Cardiac muscle cell (in vitro differentiated cells and primary cell): ENCODE data around the gene METTL1. TPM values are rescaled to one million over a fixed set of nuclear protein-coding genes. Genes with fewer than 3 reads are reported as not detected.

Experiments
- DNase-seq, 2 donors: peaks; one replicate each; pipeline versions ENCODE4 v3.0.0 to v3.0.0-alpha.2; 2010 to 2017; ENCODE audit warnings: low read depth in 1 of 2, low spot score in 1 of 2
- H3K27ac ChIP-seq: fragments of 200-600 bp; sonication (generic); 2 replicates; pipeline ENCODE4 v1.5.1; 2016
- H3K27me3 ChIP-seq: fragments of 200-600 bp; sonication (generic); 2 replicates; pipeline ENCODE4 v1.6.0; 2016; ENCODE audit warnings: control low read depth
- H3K36me3 ChIP-seq: fragments of 200-600 bp; sonication (generic); 2 replicates; pipeline ENCODE4 v1.5.1; 2016; ENCODE audit warnings: control low read depth
- H3K4me1 ChIP-seq: fragments of 200-600 bp; sonication (generic); 2 replicates; pipeline ENCODE4 v1.8.1; 2017; ENCODE audit warnings: low read depth, mild to moderate bottlenecking, mixed run types
- H3K4me3 ChIP-seq: fragments of 200-600 bp; sonication (generic); 2 replicates; pipeline ENCODE4 v1.5.1; 2016; ENCODE audit warnings: mild to moderate bottlenecking
- H3K9me3 ChIP-seq: fragments of 200-600 bp; sonication (generic); 2 replicates; pipeline ENCODE4 v1.5.1; 2017; ENCODE audit warnings: low read depth, mild to moderate bottlenecking, control low read depth
- CTCF ChIP-seq: IDR thresholded peaks from 2 replicates; pipeline ENCODE4 v1.5.1; 2012; ENCODE audit warnings: low read depth, mild to moderate bottlenecking, low read length
- polyA plus RNA-seq: library from polyadenylated mRNA; unstranded; fragments of >200 nt; fragmentation: Nextera tagmentation; extraction: Ambion mirVana; gene quantifications from 2 replicates; pipeline ENCODE4 v1.2.1, GENCODE V29; 2016
- total RNA-seq: library from RNA; depleted of rRNA; stranded (reverse); fragments of >200 nt; gene quantifications from 2 replicates; pipeline ENCODE4 v1.2.3, GENCODE V29; 2016

METTL1 gene
- total and polyA plus RNA-seq, 2 experiments from 2014 or later, result 8.1 to 21.6 TPM

- Histone ChIP-seq H3K4me1 (no peaks in the 10 kb centered on the region), H3K36me3 (peaks cover 16% of the 10 kb centered on the region), H3K27ac (no peak overlapping the region), H3K9me3 (no peaks in the 10 kb centered on the region), H3K4me3 (no peak overlapping the region), H3K27me3 (peaks cover 47% of the 10 kb centered on the region)
- DNase-seq, result no peak
- TF ChIP-seq CTCF, result no peak
These were observed 28.1 kb downstream of the METTL1 start for GRCh38 chr12:57743769-57744168.

GRCh38 chr12:57741844-57742738 is 29.8 kb downstream of the METTL1 start:
- Histone ChIP-seq H3K27ac (no peak overlapping the region), H3K36me3 (peaks cover 8% of the 10 kb centered on the region), H3K27me3 (peaks cover 64% of the 10 kb centered on the region), H3K4me3 (no peak overlapping the region), H3K4me1 (peaks cover 5% of the 10 kb centered on the region), H3K9me3 (no peaks in the 10 kb centered on the region)
- TF ChIP-seq CTCF, result no peak
- no peak for DNase-seq

- H3K9me3 ChIP-seq, result no peaks in the 10 kb centered on the region
- H3K27me3 ChIP-seq, result peaks cover 71% of the 10 kb centered on the region
- no peak overlapping the region for H3K27ac ChIP-seq
- peaks cover 5% of the 10 kb centered on the region for H3K4me1 ChIP-seq
- no peak overlapping the region for H3K4me3 ChIP-seq
- no peak for DNase-seq
- no peak for TF ChIP-seq CTCF
- H3K36me3 ChIP-seq, result peaks cover 2% of the 10 kb centered on the region
These were observed 30.5 kb downstream of the METTL1 start for GRCh38 chr12:57741413-57741789.

- Histone ChIP-seq H3K27ac (no peak overlapping the region), H3K27me3 (peaks cover 77% of the 10 kb centered on the region), H3K36me3 (no peaks in the 10 kb centered on the region), H3K9me3 (no peaks in the 10 kb centered on the region), H3K4me1 (peaks cover 5% of the 10 kb centered on the region), H3K4me3 (no peak overlapping the region)
- TF ChIP-seq CTCF, result no peak
- no peak for DNase-seq
These were observed 31.1 kb downstream of the METTL1 start for GRCh38 chr12:57740656-57741412.

GRCh38 chr12:57739914-57740538 is 31.9 kb downstream of the METTL1 start:
- H3K4me3 ChIP-seq, result no peak overlapping the region
- H3K27me3 ChIP-seq, result peaks cover 85% of the 10 kb centered on the region
- H3K27ac ChIP-seq, result no peak overlapping the region
- no peaks in the 10 kb centered on the region for H3K36me3 ChIP-seq
- no peak for TF ChIP-seq CTCF
- H3K9me3 ChIP-seq, result no peaks in the 10 kb centered on the region
- DNase-seq, result no peak
- peaks cover 5% of the 10 kb centered on the region for H3K4me1 ChIP-seq
